HepG2 (cell line): ENCODE results near the gene CDK3. TPM values are rescaled to one million over a fixed set of nuclear protein-coding genes. Genes with fewer than 3 reads are reported as not detected.

Experiments used
- ASH2L ChIP-seq: fragments of 300-600, 200-600 bp; sonication (generic); IDR thresholded peaks from 2 replicates; pipeline ENCODE4 v1.7.0; 2017; ENCODE audit warnings: low read depth, mild to moderate bottlenecking, moderate library complexity, mixed read lengths, low read length; ENCODE audit not compliant: insufficient read length
- FIP1L1 ChIP-seq: fragments of 200-400 bp; formaldehyde crosslinking; IDR thresholded peaks from 2 replicates; pipeline ENCODE4 v1.6.1; 2018; ENCODE audit warnings: low read depth, mild to moderate bottlenecking, low read length, moderate library complexity, borderline replicate concordance; ENCODE audit not compliant: insufficient read depth
- JARID2 ChIP-seq: sonication (generic); formaldehyde crosslinking; IDR thresholded peaks from 2 replicates; pipeline ENCODE4 v1.8.1; 2023; ENCODE audit warnings: missing genetic modification reagents, inconsistent platforms; ENCODE audit not compliant: insufficient replicate concordance
- KAT8 ChIP-seq: IDR thresholded peaks from 2 replicates; pipeline ENCODE4 v1.6.1; 2016; ENCODE audit warnings: missing genetic modification reagents, missing compliant biosample characterization
- NFYB ChIP-seq: sonication (generic); formaldehyde crosslinking; IDR thresholded peaks from 2 replicates; pipeline ENCODE4 v1.4.0; 2020; ENCODE audit warnings: missing genetic modification reagents
- SNAI1 ChIP-seq: sonication (generic); formaldehyde crosslinking; IDR thresholded peaks from 2 replicates; pipeline ENCODE4 v1.5.0; 2020; ENCODE audit warnings: mild to moderate bottlenecking, missing genetic modification reagents, borderline replicate concordance
- STAT5B ChIP-seq: sonication (generic); formaldehyde crosslinking; IDR thresholded peaks from 2 replicates; pipeline ENCODE4 v1.4.0; 2020; ENCODE audit warnings: missing genetic modification reagents
- TCF7 ChIP-seq: sonication (generic); IDR thresholded peaks from 2 replicates; pipeline ENCODE4 v1.6.1; 2016; ENCODE audit warnings: antibody characterized with exemption, low read depth
- ZNF225 ChIP-seq: sonication (generic); formaldehyde crosslinking; IDR thresholded peaks from 2 replicates; pipeline ENCODE4 v1.4.0; 2020; ENCODE audit warnings: mild to moderate bottlenecking, missing genetic modification reagents
- ZNF44 ChIP-seq: sonication (generic); formaldehyde crosslinking; IDR thresholded peaks from 2 replicates; pipeline ENCODE4 v1.5.1; 2020; ENCODE audit warnings: mild to moderate bottlenecking, missing genetic modification reagents
- ZNF577 ChIP-seq: sonication (generic); formaldehyde crosslinking; IDR thresholded peaks from 2 replicates; pipeline ENCODE4 v1.4.0; 2020; ENCODE audit warnings: mild to moderate bottlenecking, low read depth, missing genetic modification reagents, borderline replicate concordance
- ZNF720 ChIP-seq: sonication (generic); formaldehyde crosslinking; IDR thresholded peaks from 2 replicates; pipeline ENCODE4 v1.4.0; 2020; ENCODE audit warnings: missing genetic modification reagents
- ZNF772 ChIP-seq: sonication (generic); formaldehyde crosslinking; IDR thresholded peaks from 2 replicates; pipeline ENCODE4 v1.5.0; 2020; ENCODE audit warnings: mild to moderate bottlenecking, missing genetic modification reagents
- polyA plus RNA-seq, 8 experiments: library from polyadenylated mRNA; depleted of rRNA in 3 of 8; stranded (reverse) in 7 of 8; unstranded in 1 of 8; fragments of >200 nt; fragmentation: Illumina TruSeq in 4 of 8; extraction: Trizol in 4 of 8; gene quantifications; 2 replicates each; pipeline versions ENCODE4 v1.2.1 to v1.2.3, GENCODE V29; 2011 to 2016; ENCODE audit warnings: low read depth in 4 of 8, missing spikeins in 1 of 8, mixed read lengths in 1 of 8; ENCODE audit not compliant: insufficient read depth in 1 of 8
- total RNA-seq, 5 experiments: library from RNA; depleted of rRNA; stranded (reverse); fragments of >200 nt; fragmentation: Illumina TruSeq; extraction: Trizol; gene quantifications; 2 replicates each; pipeline ENCODE4 v1.2.3, GENCODE V29; 2016; ENCODE audit warnings: low read depth in 1 of 5
- TF ChIP-seq, protein P1 (sequence below): sonication (generic); formaldehyde crosslinking; IDR thresholded peaks from 2 replicates; pipeline ENCODE4 v1.4.0; 2020; ENCODE audit warnings: missing genetic modification reagents, mild to moderate bottlenecking, borderline replicate concordance
- TF ChIP-seq, protein P2 (sequence below): IDR thresholded peaks from 2 replicates; pipeline ENCODE4 v1.6.1; 2012; ENCODE audit warnings: low read length, improper control_type of control experiment
- TF ChIP-seq, protein P3 (sequence below): sonication (generic); formaldehyde crosslinking; IDR thresholded peaks from 2 replicates; pipeline ENCODE4 v1.4.0; 2020; ENCODE audit warnings: missing genetic modification reagents
- TF ChIP-seq, protein P4 (sequence below): sonication (generic); formaldehyde crosslinking; IDR thresholded peaks from 2 replicates; pipeline ENCODE4 v1.5.0; 2020; ENCODE audit warnings: missing genetic modification reagents
- TF ChIP-seq, protein P5 (sequence below): sonication (generic); formaldehyde crosslinking; IDR thresholded peaks from 2 replicates; pipeline ENCODE4 v1.5.1; 2020; ENCODE audit warnings: missing genetic modification reagents, mild to moderate bottlenecking, borderline replicate concordance

CDK3 gene
- total and polyA plus RNA-seq, 2 of the 13 experiments (the other 11 are each of a cell fraction or from before 2014, with no cell fraction given), result 5.8 to 11.4 TPM

DNA sequence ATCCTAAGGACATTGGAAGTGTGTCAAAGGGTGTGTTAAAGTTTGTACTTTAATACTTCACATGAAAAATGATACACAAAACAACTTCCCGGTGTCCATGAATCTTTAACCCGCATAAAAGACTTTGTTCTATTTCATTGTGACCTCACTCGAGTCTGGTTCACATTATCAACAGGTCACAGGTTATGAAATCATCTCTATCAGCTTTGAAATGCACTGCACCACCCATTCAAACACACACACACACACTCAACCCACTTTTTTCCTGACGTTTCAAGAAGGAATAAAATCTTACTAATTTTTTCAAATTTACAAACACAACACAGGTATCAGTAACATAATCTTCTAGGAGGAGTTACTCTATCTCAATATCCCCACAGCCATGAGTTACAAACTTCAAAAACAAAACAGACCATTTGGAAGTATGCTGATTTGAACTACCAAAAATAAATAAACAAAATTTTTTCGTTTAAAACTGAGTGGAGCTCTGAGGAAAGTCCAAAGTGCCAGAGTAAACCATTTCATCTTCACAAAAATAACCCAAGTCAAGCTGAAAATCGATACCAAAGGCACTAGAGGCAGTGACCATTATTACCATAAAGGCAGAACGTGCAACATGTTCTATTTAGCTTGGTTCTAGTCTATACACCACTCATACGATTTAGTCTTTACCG is 24.3 kb upstream of the CDK3 start (continued):
- TF ChIP-seq ASH2L (peak; percentile 88), ZNF577 (no peak), ZNF720 (no peak), STAT5B (CRISPR knock-in tag) (no peak), FIP1L1 (no peak), TCF7 (peak; percentile 54), NFYB (CRISPR knock-in tag) (no peak), SNAI1 (0 out of 2 replicates have a peak, but pooled peaks have one; percentile 22), ZNF225 (no peak), KAT8 (CRISPR knock-in tag) (0 out of 2 replicates have a peak, but pooled peaks have one; percentile 49), ZNF772 (CRISPR knock-in tag) (no peak), ZNF44 (CRISPR knock-in tag) (peak; percentile 30; the same call in 1 of the 2 replicates), JARID2 (no peak)
- TF ChIP-seq, protein P1, sequence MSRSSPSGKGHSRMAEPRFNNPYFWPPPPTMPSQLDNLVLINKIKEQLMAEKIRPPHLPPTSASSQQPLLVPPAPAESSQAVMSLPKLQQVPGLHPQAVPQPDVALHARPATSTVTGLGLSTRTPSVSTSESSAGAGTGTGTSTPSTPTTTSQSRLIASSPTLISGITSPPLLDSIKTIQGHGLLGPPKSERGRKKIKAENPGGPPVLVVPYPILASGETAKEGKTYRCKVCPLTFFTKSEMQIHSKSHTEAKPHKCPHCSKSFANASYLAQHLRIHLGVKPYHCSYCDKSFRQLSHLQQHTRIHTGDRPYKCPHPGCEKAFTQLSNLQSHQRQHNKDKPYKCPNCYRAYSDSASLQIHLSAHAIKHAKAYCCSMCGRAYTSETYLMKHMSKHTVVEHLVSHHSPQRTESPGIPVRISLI, result no peak
- TF ChIP-seq, protein P2, sequence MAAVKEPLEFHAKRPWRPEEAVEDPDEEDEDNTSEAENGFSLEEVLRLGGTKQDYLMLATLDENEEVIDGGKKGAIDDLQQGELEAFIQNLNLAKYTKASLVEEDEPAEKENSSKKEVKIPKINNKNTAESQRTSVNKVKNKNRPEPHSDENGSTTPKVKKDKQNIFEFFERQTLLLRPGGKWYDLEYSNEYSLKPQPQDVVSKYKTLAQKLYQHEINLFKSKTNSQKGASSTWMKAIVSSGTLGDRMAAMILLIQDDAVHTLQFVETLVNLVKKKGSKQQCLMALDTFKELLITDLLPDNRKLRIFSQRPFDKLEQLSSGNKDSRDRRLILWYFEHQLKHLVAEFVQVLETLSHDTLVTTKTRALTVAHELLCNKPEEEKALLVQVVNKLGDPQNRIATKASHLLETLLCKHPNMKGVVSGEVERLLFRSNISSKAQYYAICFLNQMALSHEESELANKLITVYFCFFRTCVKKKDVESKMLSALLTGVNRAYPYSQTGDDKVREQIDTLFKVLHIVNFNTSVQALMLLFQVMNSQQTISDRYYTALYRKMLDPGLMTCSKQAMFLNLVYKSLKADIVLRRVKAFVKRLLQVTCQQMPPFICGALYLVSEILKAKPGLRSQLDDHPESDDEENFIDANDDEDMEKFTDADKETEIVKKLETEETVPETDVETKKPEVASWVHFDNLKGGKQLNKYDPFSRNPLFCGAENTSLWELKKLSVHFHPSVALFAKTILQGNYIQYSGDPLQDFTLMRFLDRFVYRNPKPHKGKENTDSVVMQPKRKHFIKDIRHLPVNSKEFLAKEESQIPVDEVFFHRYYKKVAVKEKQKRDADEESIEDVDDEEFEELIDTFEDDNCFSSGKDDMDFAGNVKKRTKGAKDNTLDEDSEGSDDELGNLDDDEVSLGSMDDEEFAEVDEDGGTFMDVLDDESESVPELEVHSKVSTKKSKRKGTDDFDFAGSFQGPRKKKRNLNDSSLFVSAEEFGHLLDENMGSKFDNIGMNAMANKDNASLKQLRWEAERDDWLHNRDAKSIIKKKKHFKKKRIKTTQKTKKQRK, result no peak
- TF ChIP-seq, protein P3, sequence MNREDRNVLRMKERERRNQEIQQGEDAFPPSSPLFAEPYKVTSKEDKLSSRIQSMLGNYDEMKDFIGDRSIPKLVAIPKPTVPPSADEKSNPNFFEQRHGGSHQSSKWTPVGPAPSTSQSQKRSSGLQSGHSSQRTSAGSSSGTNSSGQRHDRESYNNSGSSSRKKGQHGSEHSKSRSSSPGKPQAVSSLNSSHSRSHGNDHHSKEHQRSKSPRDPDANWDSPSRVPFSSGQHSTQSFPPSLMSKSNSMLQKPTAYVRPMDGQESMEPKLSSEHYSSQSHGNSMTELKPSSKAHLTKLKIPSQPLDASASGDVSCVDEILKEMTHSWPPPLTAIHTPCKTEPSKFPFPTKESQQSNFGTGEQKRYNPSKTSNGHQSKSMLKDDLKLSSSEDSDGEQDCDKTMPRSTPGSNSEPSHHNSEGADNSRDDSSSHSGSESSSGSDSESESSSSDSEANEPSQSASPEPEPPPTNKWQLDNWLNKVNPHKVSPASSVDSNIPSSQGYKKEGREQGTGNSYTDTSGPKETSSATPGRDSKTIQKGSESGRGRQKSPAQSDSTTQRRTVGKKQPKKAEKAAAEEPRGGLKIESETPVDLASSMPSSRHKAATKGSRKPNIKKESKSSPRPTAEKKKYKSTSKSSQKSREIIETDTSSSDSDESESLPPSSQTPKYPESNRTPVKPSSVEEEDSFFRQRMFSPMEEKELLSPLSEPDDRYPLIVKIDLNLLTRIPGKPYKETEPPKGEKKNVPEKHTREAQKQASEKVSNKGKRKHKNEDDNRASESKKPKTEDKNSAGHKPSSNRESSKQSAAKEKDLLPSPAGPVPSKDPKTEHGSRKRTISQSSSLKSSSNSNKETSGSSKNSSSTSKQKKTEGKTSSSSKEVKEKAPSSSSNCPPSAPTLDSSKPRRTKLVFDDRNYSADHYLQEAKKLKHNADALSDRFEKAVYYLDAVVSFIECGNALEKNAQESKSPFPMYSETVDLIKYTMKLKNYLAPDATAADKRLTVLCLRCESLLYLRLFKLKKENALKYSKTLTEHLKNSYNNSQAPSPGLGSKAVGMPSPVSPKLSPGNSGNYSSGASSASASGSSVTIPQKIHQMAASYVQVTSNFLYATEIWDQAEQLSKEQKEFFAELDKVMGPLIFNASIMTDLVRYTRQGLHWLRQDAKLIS, result no peak
- TF ChIP-seq, protein P4, sequence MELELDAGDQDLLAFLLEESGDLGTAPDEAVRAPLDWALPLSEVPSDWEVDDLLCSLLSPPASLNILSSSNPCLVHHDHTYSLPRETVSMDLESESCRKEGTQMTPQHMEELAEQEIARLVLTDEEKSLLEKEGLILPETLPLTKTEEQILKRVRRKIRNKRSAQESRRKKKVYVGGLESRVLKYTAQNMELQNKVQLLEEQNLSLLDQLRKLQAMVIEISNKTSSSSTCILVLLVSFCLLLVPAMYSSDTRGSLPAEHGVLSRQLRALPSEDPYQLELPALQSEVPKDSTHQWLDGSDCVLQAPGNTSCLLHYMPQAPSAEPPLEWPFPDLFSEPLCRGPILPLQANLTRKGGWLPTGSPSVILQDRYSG, result no peak
- TF ChIP-seq, protein P5, sequence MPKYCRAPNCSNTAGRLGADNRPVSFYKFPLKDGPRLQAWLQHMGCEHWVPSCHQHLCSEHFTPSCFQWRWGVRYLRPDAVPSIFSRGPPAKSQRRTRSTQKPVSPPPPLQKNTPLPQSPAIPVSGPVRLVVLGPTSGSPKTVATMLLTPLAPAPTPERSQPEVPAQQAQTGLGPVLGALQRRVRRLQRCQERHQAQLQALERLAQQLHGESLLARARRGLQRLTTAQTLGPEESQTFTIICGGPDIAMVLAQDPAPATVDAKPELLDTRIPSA (CRISPR knock-in tag), result no peak
